HUDEP-2 (cell line): ENCODE measurements around the gene ZNF665.
"Not testable (repeated sequence)": the region's sequence is repeated elsewhere in the genome, so short reads cannot be mapped to it uniquely, and the experiment has no call there.

ENCODE experiments used
- DNase-seq, 76 experiments: peaks; one replicate each; lab custom pipeline; 2025; ENCODE audit not compliant: unreplicated experiment in 76 of 76; lab: John Stamatoyannopoulos, UW

ZNF665 gene

DNA sequence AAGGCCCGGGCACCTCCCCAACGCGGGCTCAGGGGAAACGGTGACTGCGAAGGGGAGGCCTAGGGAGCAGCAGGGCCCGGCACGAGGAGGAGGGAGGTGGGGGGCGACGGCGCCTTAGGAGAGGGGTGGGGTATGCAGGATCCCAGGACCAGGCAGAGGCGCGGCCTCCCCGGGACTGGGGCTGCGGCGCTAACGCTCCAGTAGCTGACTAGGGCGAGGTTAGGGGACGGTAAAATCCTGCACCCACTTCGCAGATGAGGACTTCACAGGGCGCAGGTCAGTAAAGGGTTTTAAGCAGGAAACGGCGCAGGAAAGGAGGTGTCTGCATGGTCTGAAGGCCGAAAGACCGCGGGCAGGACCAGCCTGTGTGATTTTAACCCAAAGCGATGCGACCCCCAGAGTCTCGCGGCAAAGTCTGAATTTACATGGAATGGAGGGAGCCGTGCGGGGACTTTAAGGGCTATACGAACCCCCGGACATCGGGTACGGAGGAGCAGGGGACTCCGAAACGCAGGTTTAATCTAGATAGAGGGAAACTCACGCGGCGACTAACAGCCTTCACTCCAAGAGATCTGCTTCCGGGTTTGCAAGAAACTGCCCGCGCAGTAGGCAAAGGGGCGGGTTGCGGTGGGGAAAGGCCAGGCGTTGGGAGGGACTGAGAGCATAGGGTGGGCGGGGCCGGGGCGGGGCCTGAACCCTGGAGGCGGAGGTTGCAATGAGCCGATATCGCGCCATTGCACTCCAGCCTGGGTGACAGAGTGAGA is at the start of gene ZNF665:
TSS of gene ZNF665 (minus strand) at position 588 of the 764 bp plus-strand sequence. CDS start 10,460 bp downstream, outside the sequence.
- peak in 39 of 76 experiments; percentile 10 to 80 (median 50) for DNase-seq

DNA sequence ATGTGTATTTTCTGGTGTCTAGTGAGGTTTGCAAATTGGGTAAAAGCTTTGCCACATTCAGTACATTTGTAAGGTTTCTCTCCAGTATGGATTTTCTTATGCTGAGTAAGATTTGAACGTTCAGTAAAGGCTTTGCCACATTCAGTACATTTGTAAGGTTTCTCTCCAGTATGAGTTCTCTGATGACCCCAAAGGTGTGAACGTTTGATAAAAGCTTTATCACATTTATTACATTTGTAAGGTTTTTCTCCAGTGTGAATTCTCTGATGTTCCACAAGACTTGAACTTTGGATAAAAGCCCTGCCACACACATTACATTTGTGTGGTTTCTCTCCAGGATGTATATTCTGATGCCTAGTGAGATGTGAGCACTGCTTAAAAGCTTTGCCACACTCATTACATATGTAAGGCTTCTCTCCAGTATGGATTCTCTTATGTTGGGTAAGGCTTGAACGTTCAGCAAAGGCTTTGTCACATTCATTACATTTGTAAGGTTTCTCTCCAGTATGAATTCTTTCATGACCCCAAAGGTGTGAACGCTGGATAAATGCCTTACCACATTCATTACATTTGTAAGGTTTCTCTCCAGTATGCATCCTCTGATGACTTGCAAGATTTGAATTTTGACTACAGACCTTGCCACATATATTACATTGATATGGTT is 44.1 kb upstream of the ZNF665 start:
- DNase-seq, result no peak

GRCh38 chr19:53224606-53225005 is 31.4 kb upstream of the ZNF665 start:
- DNase-seq, result no peak

DNA sequence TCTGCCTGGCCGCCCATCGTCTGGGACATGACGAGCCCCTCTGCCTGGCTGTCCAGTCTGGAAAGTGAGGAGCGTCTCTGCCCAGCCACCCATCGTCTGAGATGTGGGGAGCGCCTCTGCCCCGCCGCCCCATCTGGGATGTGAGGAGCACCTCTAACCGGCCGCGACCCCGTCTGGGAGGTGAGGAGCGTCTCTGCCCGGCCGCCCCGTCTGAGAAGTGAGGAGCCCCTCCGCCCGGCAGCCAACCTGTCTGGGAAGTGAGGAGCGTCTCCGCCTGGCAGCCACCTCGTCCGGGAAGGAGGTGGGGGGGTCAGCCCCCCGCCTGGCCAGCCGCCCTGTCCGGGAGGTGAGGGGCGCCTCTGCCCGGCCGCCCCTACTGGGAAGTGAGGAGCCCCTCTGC is 29.6 kb upstream of the ZNF665 start:
- DNase-seq, result not testable (repeated sequence)

DNA sequence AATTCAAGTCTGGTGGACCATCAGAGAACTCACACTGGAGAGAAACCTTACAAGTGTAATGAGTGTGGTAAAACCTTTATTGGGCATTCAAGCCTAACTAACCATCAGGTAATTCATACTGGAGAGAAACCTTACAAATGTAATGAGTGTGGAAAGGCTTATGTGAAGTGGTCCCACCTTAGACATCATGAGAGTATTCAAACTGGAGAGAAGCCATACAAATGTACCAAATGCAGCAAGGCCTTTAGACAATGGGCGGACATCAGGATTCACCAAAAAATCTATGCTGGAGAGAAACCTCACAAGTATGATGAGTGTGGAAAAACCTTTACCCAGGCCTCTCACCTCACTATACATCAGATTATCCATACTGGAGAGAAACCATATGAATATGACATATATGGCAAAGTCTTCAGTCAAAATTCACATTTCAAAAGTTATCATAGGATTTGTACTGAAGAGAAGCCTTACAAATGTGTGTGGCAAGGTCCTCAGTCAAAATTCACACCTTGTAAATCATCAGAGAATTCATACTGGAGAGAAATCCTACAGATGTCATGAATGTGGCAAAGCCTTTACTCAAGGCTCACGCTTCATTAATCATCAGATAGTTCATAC is 19.7 kb upstream of the ZNF665 start:
- DNase-seq, result no peak

GRCh38 chr19:53211554-53211953 is 18.4 kb upstream of the ZNF665 start:
- DNase-seq, result not testable (repeated sequence)

DNA sequence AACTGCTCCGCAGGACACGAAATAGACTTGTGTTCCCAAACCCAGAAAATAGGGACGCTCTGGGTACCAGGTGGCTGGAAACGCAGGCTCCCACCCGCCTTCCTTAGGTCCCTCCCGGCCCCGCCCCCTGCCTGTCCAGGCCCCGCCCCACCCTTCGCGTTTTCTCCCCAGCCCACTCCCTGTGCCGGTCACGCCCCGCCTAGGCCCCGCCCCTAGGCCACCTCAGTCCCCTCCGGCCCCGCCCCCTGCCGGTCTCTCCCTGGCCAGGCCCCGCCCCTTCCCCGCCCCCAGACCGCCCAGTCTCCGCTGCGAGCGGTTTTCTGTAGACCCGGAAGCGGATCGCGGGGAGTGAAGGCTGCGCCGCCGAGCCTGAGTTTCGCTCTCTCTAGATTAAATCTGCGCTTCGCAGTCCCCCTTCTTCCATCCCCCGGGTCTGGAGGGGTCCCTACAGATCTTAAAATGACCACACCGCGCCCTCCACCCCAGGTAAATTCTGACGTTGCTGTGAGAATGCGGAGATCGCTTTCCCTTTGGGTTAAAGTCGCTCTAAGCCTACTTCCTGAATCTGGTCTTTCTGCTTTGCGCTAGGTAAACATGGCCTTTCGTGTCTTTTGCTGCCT is 3.7 kb upstream of the ZNF665 start:
- DNase-seq, result peak in 22 of 76 experiments; percentile 3 to 66 (median 18)

DNA sequence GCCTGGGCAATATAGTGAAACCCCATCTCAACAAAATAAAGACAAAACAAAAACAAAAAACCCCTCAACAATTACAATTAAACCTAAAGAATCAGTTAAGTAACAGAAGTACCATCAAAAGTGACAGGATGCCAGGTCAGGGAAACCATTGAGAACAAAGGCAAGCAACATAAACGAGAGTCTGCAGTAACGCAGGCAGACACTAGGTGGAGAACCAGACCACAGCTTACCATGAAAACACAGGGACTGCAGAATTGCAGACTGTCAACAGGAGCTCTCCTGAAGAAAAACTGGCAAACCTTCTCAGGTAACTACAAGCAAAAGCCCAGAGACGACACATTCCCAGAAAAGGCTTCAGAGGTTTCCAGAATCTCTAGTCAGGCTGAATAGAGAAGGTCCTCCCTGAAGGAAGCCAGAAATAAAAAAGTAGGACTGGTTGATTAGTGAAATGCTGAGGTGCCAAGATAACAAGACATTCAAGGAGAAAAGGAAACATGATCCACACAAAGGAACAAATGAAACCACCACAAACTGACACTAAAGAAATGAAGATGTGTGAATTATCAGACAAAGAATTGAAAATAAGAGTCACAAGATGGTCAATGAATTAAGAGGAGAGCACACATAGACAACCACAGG is 2.2 kb upstream of the ZNF665 start:
- DNase-seq, result peak in 45 of 76 experiments; percentile 5 to 65 (median 30)

GRCh38 chr19:53193535-53194222 is 521 bp upstream of the ZNF665 start:
- no peak for DNase-seq

DNA sequence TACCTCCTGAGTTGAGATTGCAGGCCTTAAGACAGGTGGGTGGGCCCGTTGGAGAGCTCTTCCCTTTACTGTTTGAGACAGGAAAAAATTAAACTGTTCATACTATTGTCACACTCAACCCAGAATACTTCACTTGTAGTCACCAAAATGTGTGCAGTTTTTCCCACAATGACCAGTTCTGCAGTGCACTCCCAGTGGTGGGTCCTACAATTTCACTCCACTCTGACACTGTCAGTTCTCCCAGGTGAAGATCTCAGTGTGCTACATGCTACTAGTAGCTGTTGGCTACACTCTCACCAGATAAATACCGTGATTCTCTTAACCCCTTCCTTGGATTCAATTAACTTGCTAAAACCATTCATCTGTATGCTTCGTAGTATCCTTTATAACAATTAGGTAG is 2.9 kb downstream of the ZNF665 start:
- no peak for DNase-seq

DNA sequence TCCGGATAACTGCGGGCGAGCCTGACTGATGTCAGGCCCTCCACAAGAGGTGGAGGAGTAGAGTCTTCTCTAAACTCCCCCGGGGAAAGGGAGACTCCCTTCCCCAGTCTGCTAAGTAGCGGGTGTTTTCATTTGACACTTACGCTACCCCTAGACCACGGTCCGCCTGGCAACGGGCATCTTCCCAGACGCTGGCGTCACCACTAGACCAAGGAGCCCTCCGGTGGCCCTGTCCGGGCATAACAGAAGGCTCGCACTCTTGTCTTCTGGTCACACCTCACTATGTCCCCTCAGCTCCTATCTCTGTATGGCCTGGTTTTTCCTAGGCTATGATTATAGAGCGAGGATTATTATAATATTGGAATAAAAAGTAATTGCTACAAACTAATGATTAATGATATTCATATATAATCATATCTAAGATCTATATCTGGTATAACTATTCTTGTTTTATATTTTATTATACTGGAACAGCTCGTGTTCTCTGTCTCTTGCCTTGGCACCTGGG is 3.4 kb downstream of the ZNF665 start:
- not testable (repeated sequence) for DNase-seq

DNA sequence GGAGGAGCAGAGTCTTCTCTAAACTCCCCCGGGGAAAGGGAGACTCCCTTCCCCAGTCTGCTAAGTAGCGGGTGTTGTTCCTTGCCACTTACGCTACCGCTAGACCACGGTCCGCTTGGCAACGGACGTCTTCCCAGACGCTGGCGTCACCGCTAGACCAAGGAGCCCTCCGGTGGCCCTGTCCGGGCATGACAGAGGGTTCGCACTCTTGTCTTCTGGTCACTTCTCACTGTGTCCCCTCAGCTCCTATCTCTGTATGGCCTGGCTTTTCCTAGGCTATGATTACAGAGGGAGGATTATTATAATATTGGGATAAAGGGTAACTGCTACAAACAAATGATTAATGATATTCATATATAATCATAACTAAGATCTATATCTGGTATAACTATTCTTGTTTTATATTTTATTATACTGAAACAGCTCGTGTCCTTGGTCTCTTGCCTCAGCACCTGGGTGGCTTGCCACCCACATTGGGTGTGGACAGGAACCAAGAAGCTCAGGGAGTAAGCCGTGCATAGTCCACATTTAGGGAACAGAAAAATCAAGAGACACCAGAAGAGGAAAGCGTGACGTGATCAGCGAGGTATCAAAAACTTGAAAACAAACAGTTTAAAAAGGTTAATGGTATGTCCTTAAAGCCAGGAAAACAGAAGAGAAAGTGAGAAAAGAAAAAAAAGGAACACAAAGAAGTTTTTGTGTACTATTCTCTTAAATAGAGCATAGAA is 7.8 kb downstream of the ZNF665 start:
- not testable (repeated sequence) for DNase-seq

GRCh38 chr19:53183146-53183764 is 9.9 kb downstream of the ZNF665 start:
- no peak for DNase-seq

DNA sequence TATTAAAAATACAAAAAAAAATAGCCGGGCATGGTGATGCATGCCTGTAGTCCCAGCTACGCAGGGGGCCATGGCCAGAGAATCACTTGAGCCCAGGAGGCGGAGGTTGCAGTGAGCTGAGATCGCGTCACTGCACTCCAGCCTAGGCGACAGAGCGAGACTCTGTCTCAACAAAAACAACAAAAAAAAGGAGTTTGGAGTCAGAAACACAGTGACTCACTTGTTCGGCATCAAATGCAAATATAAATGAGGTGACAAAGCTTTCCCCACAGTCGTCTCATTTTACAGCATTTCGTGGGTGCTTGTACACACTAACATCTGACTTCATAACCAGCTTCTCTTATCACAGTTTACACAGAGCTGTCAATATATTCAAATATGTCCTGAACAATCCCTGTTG is 11.0 kb downstream of the ZNF665 start:
- DNase-seq, result no peak

- DNase-seq, result no peak
Measured at GRCh38 chr19:53177986-53178385, 15.2 kb downstream of the ZNF665 start.

DNA sequence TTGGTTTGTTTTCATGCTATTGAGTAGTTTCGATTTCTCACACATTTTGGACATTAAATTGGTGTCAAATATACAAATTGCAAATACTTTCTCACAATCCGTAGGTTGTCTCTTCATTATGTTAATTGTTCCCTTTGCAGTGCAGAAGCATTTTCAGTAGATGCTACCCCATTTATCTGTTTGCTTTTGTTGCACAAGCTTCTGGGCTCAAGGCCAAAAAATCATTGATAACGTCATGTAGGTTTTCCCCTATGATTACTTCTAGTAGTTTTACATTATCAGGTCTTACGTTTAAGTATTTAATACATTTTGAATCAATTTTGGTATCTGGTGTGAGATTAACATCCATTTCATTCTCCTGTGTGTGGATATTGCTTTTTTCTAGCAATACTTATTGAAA is 20.3 kb downstream of the ZNF665 start:
- peak in 2 of 76 experiments; percentile 1 to 6 for DNase-seq

- no peak for DNase-seq
Measured at GRCh38 chr19:53165691-53166091, 27.5 kb downstream of the ZNF665 start.

- DNase-seq, result peak in 11 of 76 experiments; percentile 5 to 42 (median 21)
Measured at GRCh38 chr19:53161123-53161522, 32.0 kb downstream of the ZNF665 start.

- DNase-seq, result no peak
Measured at GRCh38 chr19:53160350-53160749, 32.8 kb downstream of the ZNF665 start.
